GM21367 (cell line): ENCODE measurements around the gene HHATL.

Experiments
- ATAC-seq: cut with Tn5 transposase; IDR thresholded peaks from one replicate; pipeline ENCODE4 v1.9.1; 2021; ENCODE audit not compliant: unreplicated experiment

Gene HHATL

GRCh38 chr3:42699511-42699971 lies 3.1 kb downstream of the HHATL start:
- ATAC-seq, result no peak

GRCh38 chr3:42698911-42699230 lies 3.7 kb downstream of the HHATL start:
- ATAC-seq, result no peak

GRCh38 chr3:42698216-42698910 lies 4.2 kb downstream of the HHATL start:
- ATAC-seq, result no peak

- ATAC-seq, result no peak
Measured at GRCh38 chr3:42697289-42698051, 5.1 kb downstream of the HHATL start.

GRCh38 chr3:42696356-42697288 lies 6.0 kb downstream of the HHATL start:
- ATAC-seq, result no peak

- ATAC-seq, result no peak
Measured at GRCh38 chr3:42694366-42694765, 8.2 kb downstream of the HHATL start.

- ATAC-seq, result no peak
Measured at GRCh38 chr3:42693530-42693930, 9.1 kb downstream of the HHATL start.

- ATAC-seq, result no peak
Measured at GRCh38 chr3:42692667-42693529, 9.7 kb downstream of the HHATL start.

GRCh38 chr3:42691816-42692666 lies 10.6 kb downstream of the HHATL start:
- ATAC-seq, result no peak

- ATAC-seq, result no peak
Measured at GRCh38 chr3:42690766-42691680, 11.6 kb downstream of the HHATL start.

- ATAC-seq, result no peak
Measured at GRCh38 chr3:42690191-42690590, 12.4 kb downstream of the HHATL start.

GRCh38 chr3:42689421-42690014 lies 13.1 kb downstream of the HHATL start:
- no peak for ATAC-seq

GRCh38 chr3:42688487-42689420 lies 13.8 kb downstream of the HHATL start:
- ATAC-seq, result no peak

- ATAC-seq, result no peak
Measured at GRCh38 chr3:42688016-42688415, 14.6 kb downstream of the HHATL start.

- ATAC-seq, result no peak
Measured at GRCh38 chr3:42686832-42687650, 15.6 kb downstream of the HHATL start.
